Panc1 (cell line): Measurements from ENCODE around the gene ZBTB20. TPM values are rescaled to one million over a fixed set of nuclear protein-coding genes. Genes with fewer than 3 reads are reported as not detected.

ENCODE experiments used
- ATAC-seq: fragments of 200-7000 bp; cut with Tn5 transposase; 2 replicates; pipeline ENCODE4 v1.9.1; 2020; ENCODE audit warnings: mild to moderate bottlenecking, moderate library complexity
- BruUV-seq: library from RNA; stranded (reverse); fragments of 400-500 nt; replicated peaks from 2 replicates; lab custom pipeline; 2021; lab: Mats Ljungman, UMichigan
- CTCF ChIA-PET: fragments of 300-600 bp; sonication (Branson Sonifier 250); formaldehyde crosslinking; loops from one replicate; lab custom pipeline; 2022; ENCODE audit warnings: antibody characterized with exemption; lab: Charles Lee
- POLR2A ChIA-PET: fragments of 300-600 bp; sonication (Branson Sonifier 250); formaldehyde crosslinking; loops from one replicate; lab custom pipeline; 2022; ENCODE audit warnings: antibody characterized with exemption; lab: Charles Lee
- DNase-seq: peaks from one replicate; pipeline ENCODE4 v3.0.0-alpha.2; 2010; ENCODE audit warnings: low read depth, low spot score
- H3K27ac ChIP-seq: 2 replicates; pipeline ENCODE4 v1.5.1; 2011; ENCODE audit warnings: mild to moderate bottlenecking, low read length, inconsistent platforms
- H3K27me3 ChIP-seq: fragments of 200-500 bp; sonication (Bioruptor generic); 2 replicates; pipeline ENCODE4 v1.6.0; 2014; ENCODE audit warnings: low read length, inconsistent platforms; ENCODE audit not compliant: control insufficient read depth, insufficient read depth
- H3K36me3 ChIP-seq: fragments of 200-500 bp; sonication (Bioruptor generic); 2 replicates; pipeline ENCODE4 v1.5.1; 2014; ENCODE audit warnings: inconsistent platforms, mild to moderate bottlenecking, low read length, moderate library complexity; ENCODE audit not compliant: control insufficient read depth, insufficient read depth
- H3K4me1 ChIP-seq: 2 replicates; pipeline ENCODE4 v1.5.1; 2011; ENCODE audit warnings: inconsistent platforms, mild to moderate bottlenecking, low read length, moderate library complexity; ENCODE audit not compliant: control insufficient read depth, insufficient read depth
- H3K4me3 ChIP-seq, 2 experiments: 2 replicates each; pipeline ENCODE4 v1.5.1; 2011 to 2012; ENCODE audit warnings: low read depth in 2 of 2, low read length in 2 of 2, mild to moderate bottlenecking in 2 of 2, inconsistent platforms in 1 of 2, moderate library complexity in 1 of 2
- H3K9me3 ChIP-seq: fragments of 200-500 bp; sonication (Bioruptor generic); 2 replicates; pipeline ENCODE4 v1.5.1; 2014; ENCODE audit warnings: low read depth, mild to moderate bottlenecking, inconsistent platforms, low read length, moderate library complexity; ENCODE audit not compliant: control insufficient read depth, insufficient read depth
- CTCF ChIP-seq: fragments of 450-650 bp; IDR thresholded peaks from 2 replicates; pipeline ENCODE4 v1.5.1; 2017; ENCODE audit warnings: mild to moderate bottlenecking
- POLR2AphosphoS5 ChIP-seq: IDR thresholded peaks from 2 replicates; pipeline ENCODE4 v1.6.1; 2012; ENCODE audit warnings: mild to moderate bottlenecking, low read depth, low read length, moderate library complexity
- SIN3A ChIP-seq: IDR thresholded peaks from 2 replicates; pipeline ENCODE4 v1.6.1; 2012; ENCODE audit warnings: low read depth, mild to moderate bottlenecking, low read length, moderate library complexity, borderline replicate concordance; ENCODE audit not compliant: insufficient read depth
- TCF7L2 ChIP-seq: IDR thresholded peaks from 2 replicates; pipeline ENCODE4 v1.6.1; 2011; ENCODE audit warnings: mild to moderate bottlenecking, low read depth, low read length, inconsistent platforms
- in situ Hi-C: cut with HindIII; loops from 2 replicates; pipeline ENCODE4 v1.10.0; 2016; ENCODE audit warnings: low sequenced_read_pairs, low pct_unique_long_range_greater_than_20kb
- intact Hi-C: fragments of 100-400 bp; cut with micrococcal nuclease; formaldehyde crosslinking; loops from one replicate; pipeline ENCODE4 v1.10.0; 2022; ENCODE audit not compliant: unreplicated experiment
- total RNA-seq: library from RNA; stranded (reverse); gene quantifications from one replicate; pipeline ENCODE4 v1.2.1, GENCODE V29; 2021; ENCODE audit not compliant: unreplicated experiment
- TF ChIP-seq, protein P1 (sequence below), 2 experiments: IDR thresholded peaks; 2 replicates each; pipeline ENCODE4 v1.6.1; 2011 to 2012; ENCODE audit warnings: low read depth in 2 of 2, control low read depth in 1 of 2, low read length in 1 of 2, mild to moderate bottlenecking in 1 of 2, moderate library complexity in 1 of 2; ENCODE audit not compliant: insufficient read depth in 1 of 2

ZBTB20 gene
- total RNA-seq, 1 experiment from 2014 or later, result 4.1 TPM

DNA sequence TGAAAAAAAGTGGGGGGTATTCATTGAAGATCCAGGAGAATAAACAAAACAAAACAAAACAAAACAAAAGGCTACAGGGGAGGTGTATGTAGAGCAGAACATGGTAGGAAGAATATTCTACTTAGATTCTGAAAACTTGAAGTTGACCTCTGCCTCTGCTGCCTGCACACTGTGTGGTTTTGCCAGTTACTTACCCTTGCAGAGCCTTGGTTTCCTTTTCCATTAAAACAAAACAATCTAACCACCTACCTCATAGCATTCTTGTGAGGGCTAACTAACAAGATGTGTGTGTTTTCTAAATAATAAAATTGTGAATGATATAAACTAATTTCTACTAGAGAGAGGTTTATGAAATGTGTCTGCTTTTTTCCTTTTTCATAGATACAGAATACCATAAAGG lies 430.2 kb downstream of the ZBTB20 start:
- TF ChIP-seq CTCF (no peak), SIN3A (no peak), TCF7L2 (no peak), POLR2AphosphoS5 (no peak)
- TF ChIP-seq, protein P1, sequence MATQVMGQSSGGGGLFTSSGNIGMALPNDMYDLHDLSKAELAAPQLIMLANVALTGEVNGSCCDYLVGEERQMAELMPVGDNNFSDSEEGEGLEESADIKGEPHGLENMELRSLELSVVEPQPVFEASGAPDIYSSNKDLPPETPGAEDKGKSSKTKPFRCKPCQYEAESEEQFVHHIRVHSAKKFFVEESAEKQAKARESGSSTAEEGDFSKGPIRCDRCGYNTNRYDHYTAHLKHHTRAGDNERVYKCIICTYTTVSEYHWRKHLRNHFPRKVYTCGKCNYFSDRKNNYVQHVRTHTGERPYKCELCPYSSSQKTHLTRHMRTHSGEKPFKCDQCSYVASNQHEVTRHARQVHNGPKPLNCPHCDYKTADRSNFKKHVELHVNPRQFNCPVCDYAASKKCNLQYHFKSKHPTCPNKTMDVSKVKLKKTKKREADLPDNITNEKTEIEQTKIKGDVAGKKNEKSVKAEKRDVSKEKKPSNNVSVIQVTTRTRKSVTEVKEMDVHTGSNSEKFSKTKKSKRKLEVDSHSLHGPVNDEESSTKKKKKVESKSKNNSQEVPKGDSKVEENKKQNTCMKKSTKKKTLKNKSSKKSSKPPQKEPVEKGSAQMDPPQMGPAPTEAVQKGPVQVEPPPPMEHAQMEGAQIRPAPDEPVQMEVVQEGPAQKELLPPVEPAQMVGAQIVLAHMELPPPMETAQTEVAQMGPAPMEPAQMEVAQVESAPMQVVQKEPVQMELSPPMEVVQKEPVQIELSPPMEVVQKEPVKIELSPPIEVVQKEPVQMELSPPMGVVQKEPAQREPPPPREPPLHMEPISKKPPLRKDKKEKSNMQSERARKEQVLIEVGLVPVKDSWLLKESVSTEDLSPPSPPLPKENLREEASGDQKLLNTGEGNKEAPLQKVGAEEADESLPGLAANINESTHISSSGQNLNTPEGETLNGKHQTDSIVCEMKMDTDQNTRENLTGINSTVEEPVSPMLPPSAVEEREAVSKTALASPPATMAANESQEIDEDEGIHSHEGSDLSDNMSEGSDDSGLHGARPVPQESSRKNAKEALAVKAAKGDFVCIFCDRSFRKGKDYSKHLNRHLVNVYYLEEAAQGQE (IDR thresholded peaks at IDR 0.05; ENCODE audit: insufficient read depth in 1 of 2, low read depth in 2 of 2, low read length in 1 of 2), result no peak
- Histone ChIP-seq H3K4me1 (no peaks in the 10 kb centered on the region), H3K4me3 (no peak overlapping the region), H3K36me3 (no peaks in the 10 kb centered on the region), H3K9me3 (no peaks in the 10 kb centered on the region; the same call in 1 of the 2 replicates), H3K27me3 (no peaks in the 10 kb centered on the region), H3K27ac (no peak overlapping the region)
- DNase-seq (no peak), ATAC-seq (no peak)
- ChIA-PET POLR2A (no interaction called here), CTCF (no interaction called here)
- in situ Hi-C loops (no loop called here), intact Hi-C loops (no loop called here)
- no TSS peak for BruUV-seq

GRCh38 chr3:114716126-114716525 lies 431.0 kb downstream of the ZBTB20 start:
- intact Hi-C loops, result no loop called here
- H3K4me3 ChIP-seq, result no peak overlapping the region
- no peaks in the 10 kb centered on the region for H3K27me3 ChIP-seq
- H3K27ac ChIP-seq, result no peak overlapping the region
- DNase-seq, result no peak
- ChIA-PET POLR2A (no interaction called here), CTCF (no interaction called here)
- H3K4me1 ChIP-seq, result no peaks in the 10 kb centered on the region
- TF ChIP-seq CTCF (no peak), TCF7L2 (no peak), SIN3A (no peak), POLR2AphosphoS5 (no peak)
- TF ChIP-seq, protein P1 (IDR thresholded peaks at IDR 0.05; ENCODE audit: insufficient read depth in 1 of 2, low read depth in 2 of 2, low read length in 1 of 2), result no peak
- no peak for ATAC-seq
- in situ Hi-C loops, result no loop called here
- H3K36me3 ChIP-seq, result no peaks in the 10 kb centered on the region
- BruUV-seq, result no TSS peak
- no peaks in the 10 kb centered on the region; the same call in 1 of the 2 replicates for H3K9me3 ChIP-seq
